ENCODE measurements around the gene SP9. TPM values are rescaled to one million over a fixed set of nuclear protein-coding genes. Genes with fewer than 3 reads are reported as not detected.

The SP9 gene
- total and polyA plus RNA-seq, 9 of the 15 experiments (the other 6 are each of a cell fraction or from before 2014, with no cell fraction given) = 0.04 to 0.23 (median 0.11) TPM; not detected in 3

DNA sequence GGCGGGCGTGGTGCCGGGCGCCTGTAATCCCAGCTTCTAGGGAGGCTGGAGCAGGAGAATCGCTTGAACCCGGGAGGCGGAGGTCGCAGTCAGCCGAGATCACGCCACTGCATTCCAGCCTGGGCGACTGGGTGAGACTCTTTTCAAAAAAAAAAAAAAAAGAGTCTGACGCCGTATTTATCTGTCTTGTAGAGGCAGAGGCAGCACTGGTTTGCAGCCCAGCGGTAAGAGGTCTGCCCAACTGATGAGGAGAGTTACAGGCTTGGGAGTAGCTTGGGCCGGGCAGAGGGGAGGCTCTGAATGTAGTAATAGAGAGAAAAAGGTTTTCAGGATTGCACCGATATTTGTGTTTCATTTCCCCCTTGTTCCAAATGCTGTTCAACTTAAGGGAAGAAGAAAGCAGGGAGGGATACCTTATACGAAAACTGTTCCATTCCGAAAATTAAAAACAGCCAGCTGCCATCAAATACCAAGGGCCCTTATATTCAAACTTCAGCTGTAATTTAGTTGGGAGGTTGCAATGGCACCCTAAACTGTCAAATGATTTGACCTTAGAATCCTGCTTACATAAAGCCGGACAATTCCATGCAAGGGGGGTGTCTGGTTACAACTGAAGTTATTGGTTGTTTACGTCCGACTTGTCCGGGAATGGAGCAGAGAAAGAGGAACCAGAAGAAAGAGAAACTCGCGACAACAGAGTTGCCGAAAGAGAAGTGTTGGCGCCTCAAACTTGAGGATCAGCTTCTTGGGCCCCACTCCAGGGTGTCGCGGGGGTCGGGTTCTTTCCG is 9.2 kb upstream of the SP9 start (continued):
- no peak for TF ChIP-seq MBD1 (CRISPR knock-in tag; IDR thresholded peaks at IDR 0.05)
- no peak for TF ChIP-seq NCOA4 (IDR thresholded peaks at IDR 0.05; ENCODE audit: partially characterized antibody)
- no peak for TF ChIP-seq MCM7 (IDR thresholded peaks at IDR 0.05)
- TF ChIP-seq PPARD (CRISPR knock-in tag; IDR thresholded peaks at IDR 0.05) = no peak
- TF ChIP-seq, protein P1, sequence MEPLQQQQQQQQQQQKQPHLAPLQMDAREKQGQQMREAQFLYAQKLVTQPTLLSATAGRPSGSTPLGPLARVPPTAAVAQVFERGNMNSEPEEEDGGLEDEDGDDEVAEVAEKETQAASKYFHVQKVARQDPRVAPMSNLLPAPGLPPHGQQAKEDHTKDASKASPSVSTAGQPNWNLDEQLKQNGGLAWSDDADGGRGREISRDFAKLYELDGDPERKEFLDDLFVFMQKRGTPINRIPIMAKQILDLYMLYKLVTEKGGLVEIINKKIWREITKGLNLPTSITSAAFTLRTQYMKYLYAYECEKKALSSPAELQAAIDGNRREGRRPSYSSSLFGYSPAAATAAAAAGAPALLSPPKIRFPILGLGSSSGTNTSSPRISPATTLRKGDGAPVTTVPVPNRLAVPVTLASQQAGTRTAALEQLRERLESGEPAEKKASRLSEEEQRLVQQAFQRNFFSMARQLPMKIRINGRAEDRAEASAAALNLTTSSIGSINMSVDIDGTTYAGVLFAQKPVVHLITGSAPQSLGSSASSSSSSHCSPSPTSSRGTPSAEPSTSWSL (CRISPR knock-in tag; IDR thresholded peaks at IDR 0.05; ENCODE audit: borderline replicate concordance) = no peak
- TF ChIP-seq, protein P2, sequence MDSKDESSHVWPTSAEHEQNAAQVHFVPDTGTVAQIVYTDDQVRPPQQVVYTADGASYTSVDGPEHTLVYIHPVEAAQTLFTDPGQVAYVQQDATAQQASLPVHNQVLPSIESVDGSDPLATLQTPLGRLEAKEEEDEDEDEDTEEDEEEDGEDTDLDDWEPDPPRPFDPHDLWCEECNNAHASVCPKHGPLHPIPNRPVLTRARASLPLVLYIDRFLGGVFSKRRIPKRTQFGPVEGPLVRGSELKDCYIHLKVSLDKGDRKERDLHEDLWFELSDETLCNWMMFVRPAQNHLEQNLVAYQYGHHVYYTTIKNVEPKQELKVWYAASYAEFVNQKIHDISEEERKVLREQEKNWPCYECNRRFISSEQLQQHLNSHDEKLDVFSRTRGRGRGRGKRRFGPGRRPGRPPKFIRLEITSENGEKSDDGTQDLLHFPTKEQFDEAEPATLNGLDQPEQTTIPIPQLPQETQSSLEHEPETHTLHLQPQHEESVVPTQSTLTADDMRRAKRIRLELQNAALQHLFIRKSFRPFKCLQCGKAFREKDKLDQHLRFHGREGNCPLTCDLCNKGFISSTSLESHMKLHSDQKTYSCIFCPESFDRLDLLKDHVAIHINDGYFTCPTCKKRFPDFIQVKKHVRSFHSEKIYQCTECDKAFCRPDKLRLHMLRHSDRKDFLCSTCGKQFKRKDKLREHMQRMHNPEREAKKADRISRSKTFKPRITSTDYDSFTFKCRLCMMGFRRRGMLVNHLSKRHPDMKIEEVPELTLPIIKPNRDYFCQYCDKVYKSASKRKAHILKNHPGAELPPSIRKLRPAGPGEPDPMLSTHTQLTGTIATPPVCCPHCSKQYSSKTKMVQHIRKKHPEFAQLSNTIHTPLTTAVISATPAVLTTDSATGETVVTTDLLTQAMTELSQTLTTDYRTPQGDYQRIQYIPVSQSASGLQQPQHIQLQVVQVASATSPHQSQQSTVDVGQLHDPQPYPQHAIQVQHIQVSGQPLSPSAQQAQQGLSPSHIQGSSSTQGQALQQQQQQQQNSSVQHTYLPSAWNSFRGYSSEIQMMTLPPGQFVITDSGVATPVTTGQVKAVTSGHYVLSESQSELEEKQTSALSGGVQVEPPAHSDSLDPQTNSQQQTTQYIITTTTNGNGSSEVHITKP (IDR thresholded peaks at IDR 0.05; ENCODE audit: partially characterized antibody) = peak; percentile 92
- no peak for TF ChIP-seq E2F5 (CRISPR knock-in tag; IDR thresholded peaks at IDR 0.05)
- no peak for TF ChIP-seq SMARCB1 (IDR thresholded peaks at IDR 0.05; ENCODE audit: insufficient read length, low read depth)
- no peak for TF ChIP-seq NBN (IDR thresholded peaks at IDR 0.05; ENCODE audit: low read depth)
- TF ChIP-seq SMC3 (conservative IDR thresholded peaks at IDR 0.05; ENCODE audit: insufficient read depth, low read depth, low read length) = no peak
- peak in 1 of 3 experiments; percentile 47 for TF ChIP-seq YY1 (IDR thresholded peaks at IDR 0.05; ENCODE audit: borderline replicate concordance in 1 of 3, control insufficient read depth in 1 of 3, extremely low read depth in 1 of 3, insufficient read depth in 3 of 3, insufficient read length in 1 of 3, insufficient replicate concordance in 2 of 3, low read depth in 1 of 3, low read length in 2 of 3)
- TF ChIP-seq ZNF174 (CRISPR knock-in tag; IDR thresholded peaks at IDR 0.05) = no peak
- TF ChIP-seq, protein P3, sequence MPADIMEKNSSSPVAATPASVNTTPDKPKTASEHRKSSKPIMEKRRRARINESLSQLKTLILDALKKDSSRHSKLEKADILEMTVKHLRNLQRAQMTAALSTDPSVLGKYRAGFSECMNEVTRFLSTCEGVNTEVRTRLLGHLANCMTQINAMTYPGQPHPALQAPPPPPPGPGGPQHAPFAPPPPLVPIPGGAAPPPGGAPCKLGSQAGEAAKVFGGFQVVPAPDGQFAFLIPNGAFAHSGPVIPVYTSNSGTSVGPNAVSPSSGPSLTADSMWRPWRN (IDR thresholded peaks at IDR 0.05; ENCODE audit: low read depth) = no peak
- no peak for TF ChIP-seq ZNF444 (CRISPR knock-in tag; IDR thresholded peaks at IDR 0.05)
- no peak for TF ChIP-seq MYC (IDR thresholded peaks at IDR 0.05; ENCODE audit: low read depth, low read length)
- TF ChIP-seq MYC (CRISPR knock-in tag; IDR thresholded peaks at IDR 0.05; ENCODE audit: borderline replicate concordance, low read depth) = no peak
- no peak for TF ChIP-seq KDM1A (IDR thresholded peaks at IDR 0.05)
- TF ChIP-seq ZNF311 (CRISPR knock-in tag; IDR thresholded peaks at IDR 0.05) = no peak
- TF ChIP-seq HEY1 (CRISPR knock-in tag; IDR thresholded peaks at IDR 0.05; ENCODE audit: borderline replicate concordance) = 0 out of 2 replicates have a peak, but pooled peaks have one; percentile 9
